ENCODE measurements around the gene WDR55.

DNA sequence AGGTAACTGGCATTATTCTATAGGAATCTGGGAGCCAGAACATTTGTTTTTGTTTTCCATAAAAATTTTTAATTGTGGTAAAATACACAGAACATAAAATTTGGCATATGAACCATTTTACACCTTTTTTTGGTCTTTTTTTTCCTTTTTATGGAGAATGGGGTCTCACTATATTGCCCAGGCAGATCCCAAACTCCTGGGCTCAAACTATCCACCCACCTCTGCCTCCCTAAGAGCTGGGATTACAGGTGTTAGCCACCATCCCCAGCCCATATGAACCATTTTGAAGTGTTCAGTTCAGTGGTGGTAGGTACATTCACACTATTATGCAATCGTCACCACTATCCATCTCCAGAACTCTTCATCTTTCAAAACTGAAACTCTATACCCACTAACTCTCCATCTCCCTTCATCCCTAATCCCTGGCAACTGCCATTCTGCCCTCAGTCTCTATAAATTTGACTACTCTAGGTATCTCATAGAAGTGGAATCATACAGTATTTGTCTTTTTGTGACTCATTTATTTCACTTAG, 48.9 kb downstream of the WDR55 start:
- TF ChIP-seq, protein P1, sequence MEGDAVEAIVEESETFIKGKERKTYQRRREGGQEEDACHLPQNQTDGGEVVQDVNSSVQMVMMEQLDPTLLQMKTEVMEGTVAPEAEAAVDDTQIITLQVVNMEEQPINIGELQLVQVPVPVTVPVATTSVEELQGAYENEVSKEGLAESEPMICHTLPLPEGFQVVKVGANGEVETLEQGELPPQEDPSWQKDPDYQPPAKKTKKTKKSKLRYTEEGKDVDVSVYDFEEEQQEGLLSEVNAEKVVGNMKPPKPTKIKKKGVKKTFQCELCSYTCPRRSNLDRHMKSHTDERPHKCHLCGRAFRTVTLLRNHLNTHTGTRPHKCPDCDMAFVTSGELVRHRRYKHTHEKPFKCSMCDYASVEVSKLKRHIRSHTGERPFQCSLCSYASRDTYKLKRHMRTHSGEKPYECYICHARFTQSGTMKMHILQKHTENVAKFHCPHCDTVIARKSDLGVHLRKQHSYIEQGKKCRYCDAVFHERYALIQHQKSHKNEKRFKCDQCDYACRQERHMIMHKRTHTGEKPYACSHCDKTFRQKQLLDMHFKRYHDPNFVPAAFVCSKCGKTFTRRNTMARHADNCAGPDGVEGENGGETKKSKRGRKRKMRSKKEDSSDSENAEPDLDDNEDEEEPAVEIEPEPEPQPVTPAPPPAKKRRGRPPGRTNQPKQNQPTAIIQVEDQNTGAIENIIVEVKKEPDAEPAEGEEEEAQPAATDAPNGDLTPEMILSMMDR (IDR thresholded peaks at IDR 0.05): no peak
- TF ChIP-seq POLR2A (IDR thresholded peaks at IDR 0.05; ENCODE audit: low read depth): no peak
